Measurements from ENCODE around the gene CYTIP. TPM values are rescaled to one million over a fixed set of nuclear protein-coding genes. Genes with fewer than 3 reads are reported as not detected.

CYTIP gene
- total RNA-seq, 1 experiment from 2014 or later, result 1.2 TPM

- POLR2A ChIA-PET, result no interaction called here
- Mint-ChIP-seq H3K4me1 (no peaks in the 10 kb centered on the region), H3K4me3 (no peak overlapping the region), H3K9me3 (peaks cover 18% of the 10 kb centered on the region), H3K27me3 (ENCODE audit: low read depth) (no peaks in the 10 kb centered on the region), H3K27ac (no peak overlapping the region), H3K36me3 (peaks cover 9% of the 10 kb centered on the region)
- no peak for DNase-seq (ENCODE audit: low spot score)
- CTCF ChIA-PET, result no interaction called here
- TF ChIP-seq E2F5 (CRISPR knock-in tag; IDR thresholded peaks at IDR 0.05) (no peak), GTF2I (CRISPR knock-in tag; conservative IDR thresholded peaks at IDR 0.05) (no peak), MAX (CRISPR knock-in tag; IDR thresholded peaks at IDR 0.05) (no peak), RELA (CRISPR knock-in tag; IDR thresholded peaks at IDR 0.05; ENCODE audit: borderline replicate concordance) (no peak), CBFB (CRISPR knock-in tag; IDR thresholded peaks at IDR 0.05; ENCODE audit: low read depth) (no peak), TEAD1 (CRISPR knock-in tag; IDR thresholded peaks at IDR 0.05) (no peak), ZNF232 (CRISPR knock-in tag; IDR thresholded peaks at IDR 0.05) (no peak), NR1H2 (CRISPR knock-in tag; IDR thresholded peaks at IDR 0.05) (no peak), ATF3 (CRISPR knock-in tag; conservative IDR thresholded peaks at IDR 0.05) (no peak), ELF4 (CRISPR knock-in tag; IDR thresholded peaks at IDR 0.05; ENCODE audit: low read depth) (no peak), ZBTB21 (CRISPR knock-in tag; IDR thresholded peaks at IDR 0.05; ENCODE audit: borderline replicate concordance) (no peak), NR2C2 (CRISPR knock-in tag; IDR thresholded peaks at IDR 0.05) (no peak), ZNF281 (CRISPR knock-in tag; IDR thresholded peaks at IDR 0.05) (no peak), RORB (CRISPR knock-in tag; IDR thresholded peaks at IDR 0.05) (no peak), ZNF671 (CRISPR knock-in tag; IDR thresholded peaks at IDR 0.05) (no peak), ZNF396 (CRISPR knock-in tag; IDR thresholded peaks at IDR 0.05; ENCODE audit: borderline replicate concordance) (no peak), E2F1 (CRISPR knock-in tag; IDR thresholded peaks at IDR 0.05) (no peak), AFF4 (CRISPR knock-in tag; IDR thresholded peaks at IDR 0.05; ENCODE audit: borderline replicate concordance) (no peak), GABPB1 (CRISPR knock-in tag; IDR thresholded peaks at IDR 0.05) (no peak)
- ATAC-seq, result no peak
These were observed 22.5 kb downstream of the CYTIP start for GRCh38 chr2:157421331-157421944.
